K562 (cell line): ENCODE results near the gene PDLIM5.

Source experiments
- FOS ChIP-seq: IDR thresholded peaks from 3 replicates; pipeline ENCODE4 v1.6.1; 2011; ENCODE audit not compliant: insufficient read length; ENCODE audit errors: extremely low read depth
- KAT8 ChIP-seq: fragments of 450-650 bp; IDR thresholded peaks from 2 replicates; pipeline ENCODE4 v1.6.1; 2016; ENCODE audit warnings: low read depth, mild to moderate bottlenecking
- NFATC3 ChIP-seq: fragments of 450-650 bp; IDR thresholded peaks from 2 replicates; pipeline ENCODE4 v1.6.1; 2017; ENCODE audit warnings: mild to moderate bottlenecking
- SNIP1 ChIP-seq: fragments of 450-650 bp; IDR thresholded peaks from 2 replicates; pipeline ENCODE4 v1.7.1; 2017; ENCODE audit warnings: low read depth, mild to moderate bottlenecking
- STAG1 ChIP-seq: sonication (generic); formaldehyde crosslinking; IDR thresholded peaks from 2 replicates; pipeline ENCODE4 v1.5.0; 2020; ENCODE audit warnings: missing genetic modification reagents, borderline replicate concordance
- TBP ChIP-seq: optimal IDR thresholded peaks from 2 replicates; pipeline ENCODE3; 2011; ENCODE audit warnings: low read depth, low read length, improper control_type of control experiment
- U2AF2 ChIP-seq: fragments of 200-400 bp; formaldehyde crosslinking; optimal IDR thresholded peaks from 2 replicates; pipeline ENCODE3; 2017; ENCODE audit warnings: low read depth, mild to moderate bottlenecking, low read length
- TF ChIP-seq, protein P1 (sequence below), 2 experiments: fragments of 450-650 bp; formaldehyde crosslinking in 1 of 2; IDR thresholded peaks; 2 replicates each; pipeline versions ENCODE4 v1.4.0 to v1.6.1; 2014 to 2020; ENCODE audit warnings: mild to moderate bottlenecking in 2 of 2, borderline replicate concordance in 1 of 2, low read depth in 1 of 2

DNA sequence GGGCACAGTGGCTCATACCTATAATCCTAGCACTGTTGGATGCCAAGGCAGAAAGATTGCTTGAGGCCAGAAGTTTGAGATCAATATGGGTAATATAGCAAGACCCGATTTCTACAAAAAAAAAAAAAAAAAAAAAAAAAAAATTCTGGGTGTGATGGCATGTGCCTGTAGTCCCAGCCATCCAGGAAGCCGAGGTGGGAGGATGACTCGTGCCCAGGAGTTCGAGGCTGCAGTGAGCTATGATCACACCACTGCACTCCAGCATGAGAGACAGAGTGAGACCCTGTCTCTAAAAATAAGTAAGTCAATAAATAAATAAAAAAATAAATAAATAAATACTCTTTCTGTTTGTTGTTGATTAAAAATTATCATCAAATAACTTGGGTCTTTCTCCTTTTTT, 243.6 kb downstream of the PDLIM5 start:
- TF ChIP-seq, protein P1, sequence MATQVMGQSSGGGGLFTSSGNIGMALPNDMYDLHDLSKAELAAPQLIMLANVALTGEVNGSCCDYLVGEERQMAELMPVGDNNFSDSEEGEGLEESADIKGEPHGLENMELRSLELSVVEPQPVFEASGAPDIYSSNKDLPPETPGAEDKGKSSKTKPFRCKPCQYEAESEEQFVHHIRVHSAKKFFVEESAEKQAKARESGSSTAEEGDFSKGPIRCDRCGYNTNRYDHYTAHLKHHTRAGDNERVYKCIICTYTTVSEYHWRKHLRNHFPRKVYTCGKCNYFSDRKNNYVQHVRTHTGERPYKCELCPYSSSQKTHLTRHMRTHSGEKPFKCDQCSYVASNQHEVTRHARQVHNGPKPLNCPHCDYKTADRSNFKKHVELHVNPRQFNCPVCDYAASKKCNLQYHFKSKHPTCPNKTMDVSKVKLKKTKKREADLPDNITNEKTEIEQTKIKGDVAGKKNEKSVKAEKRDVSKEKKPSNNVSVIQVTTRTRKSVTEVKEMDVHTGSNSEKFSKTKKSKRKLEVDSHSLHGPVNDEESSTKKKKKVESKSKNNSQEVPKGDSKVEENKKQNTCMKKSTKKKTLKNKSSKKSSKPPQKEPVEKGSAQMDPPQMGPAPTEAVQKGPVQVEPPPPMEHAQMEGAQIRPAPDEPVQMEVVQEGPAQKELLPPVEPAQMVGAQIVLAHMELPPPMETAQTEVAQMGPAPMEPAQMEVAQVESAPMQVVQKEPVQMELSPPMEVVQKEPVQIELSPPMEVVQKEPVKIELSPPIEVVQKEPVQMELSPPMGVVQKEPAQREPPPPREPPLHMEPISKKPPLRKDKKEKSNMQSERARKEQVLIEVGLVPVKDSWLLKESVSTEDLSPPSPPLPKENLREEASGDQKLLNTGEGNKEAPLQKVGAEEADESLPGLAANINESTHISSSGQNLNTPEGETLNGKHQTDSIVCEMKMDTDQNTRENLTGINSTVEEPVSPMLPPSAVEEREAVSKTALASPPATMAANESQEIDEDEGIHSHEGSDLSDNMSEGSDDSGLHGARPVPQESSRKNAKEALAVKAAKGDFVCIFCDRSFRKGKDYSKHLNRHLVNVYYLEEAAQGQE (IDR thresholded peaks at IDR 0.05; ENCODE audit: borderline replicate concordance), result no peak
- TF ChIP-seq, protein P1 (CRISPR knock-in tag; IDR thresholded peaks at IDR 0.05; ENCODE audit: low read depth), result no peak
- TF ChIP-seq NFATC3, result no peak
- no peak for TF ChIP-seq SNIP1
- TF ChIP-seq U2AF2, result no peak
- no peak for TF ChIP-seq KAT8
- no peak for TF ChIP-seq TBP
- no peak for TF ChIP-seq FOS
- TF ChIP-seq STAG1, result no peak
